Breast epithelium (tissue), 3 donors: ENCODE results near the gene H2AZ2.
"Not testable (repeated sequence)": the region's sequence is repeated elsewhere in the genome, so short reads cannot be mapped to it uniquely, and the experiment has no call there.

Source experiments
- CTCF ChIP-seq, 3 donors: fragments of 450-650 bp; IDR thresholded peaks; one replicate each; pipeline ENCODE4 v1.5.1; 2016 to 2017; ENCODE audit warnings: antibody characterized with exemption in 3 of 3, mild to moderate bottlenecking in 3 of 3, moderate library complexity in 3 of 3
- POLR2A ChIP-seq: fragments of 450-650 bp; IDR thresholded peaks from one replicate; pipeline ENCODE4 v1.6.1; 2016; ENCODE audit warnings: antibody characterized with exemption, mild to moderate bottlenecking, moderate library complexity
- POLR2AphosphoS5 ChIP-seq, 3 donors: sonication (generic); formaldehyde crosslinking; IDR thresholded peaks; one replicate each; pipeline ENCODE4 v1.6.1; 2017; ENCODE audit warnings: antibody characterized with exemption in 3 of 3

GRCh38 chr7:44785218-44785617 is 62.7 kb downstream of the H2AZ2 start:
- TF ChIP-seq CTCF (IDR thresholded peaks at IDR 0.05); POLR2AphosphoS5 (IDR thresholded peaks at IDR 0.05); POLR2A: not testable (repeated sequence)
